NCI-H82 (cell line): ENCODE data around the gene POLG.

ENCODE experiments used
- DNase-seq: peaks from one replicate; lab custom pipeline; 2025; lab: John Stamatoyannopoulos, UW

The POLG gene

GRCh38 chr15:89356634-89357298, 22.1 kb upstream of the POLG start:
- peak; percentile 48 for DNase-seq

- DNase-seq, result peak; percentile 23
Observed at GRCh38 chr15:89353991-89354390, 19.4 kb upstream of the POLG start.

GRCh38 chr15:89352476-89352875, 17.9 kb upstream of the POLG start:
- DNase-seq, result no peak

- DNase-seq, result no peak
Observed at GRCh38 chr15:89349206-89349558, 14.6 kb upstream of the POLG start.

- DNase-seq, result no peak
Observed at GRCh38 chr15:89346516-89347231, 12.1 kb upstream of the POLG start.

GRCh38 chr15:89345248-89345647, 10.6 kb upstream of the POLG start:
- DNase-seq, result no peak

- DNase-seq, result no peak
Observed at GRCh38 chr15:89342840-89343239, 8.2 kb upstream of the POLG start.

- no peak for DNase-seq
Observed at GRCh38 chr15:89341316-89342005, 6.8 kb upstream of the POLG start.

- no peak for DNase-seq
Observed at GRCh38 chr15:89340573-89340972, 5.9 kb upstream of the POLG start.

GRCh38 chr15:89338036-89338435, 3.4 kb upstream of the POLG start:
- no peak for DNase-seq

- peak; percentile 87 for DNase-seq
Observed at GRCh38 chr15:89335298-89336041, 846 bp upstream of the POLG start.

- DNase-seq, result no peak
Observed at GRCh38 chr15:89333959-89334509, 590 bp downstream of the POLG start.

- no peak for DNase-seq
Observed at GRCh38 chr15:89333011-89333860, 1.4 kb downstream of the POLG start.

- DNase-seq, result peak; percentile 59
Observed at GRCh38 chr15:89332446-89332845, 2.2 kb downstream of the POLG start.

GRCh38 chr15:89330881-89331595, 3.6 kb downstream of the POLG start:
- no peak for DNase-seq

GRCh38 chr15:89330119-89330518, 4.5 kb downstream of the POLG start:
- no peak for DNase-seq

- DNase-seq, result no peak
Observed at GRCh38 chr15:89329329-89330084, 5.1 kb downstream of the POLG start.

- no peak for DNase-seq
Observed at GRCh38 chr15:89328398-89329254, 6.0 kb downstream of the POLG start.

GRCh38 chr15:89327113-89327512, 7.5 kb downstream of the POLG start:
- no peak for DNase-seq
